ENCODE measurements around the gene ENOX1.

Gene ENOX1

DNA sequence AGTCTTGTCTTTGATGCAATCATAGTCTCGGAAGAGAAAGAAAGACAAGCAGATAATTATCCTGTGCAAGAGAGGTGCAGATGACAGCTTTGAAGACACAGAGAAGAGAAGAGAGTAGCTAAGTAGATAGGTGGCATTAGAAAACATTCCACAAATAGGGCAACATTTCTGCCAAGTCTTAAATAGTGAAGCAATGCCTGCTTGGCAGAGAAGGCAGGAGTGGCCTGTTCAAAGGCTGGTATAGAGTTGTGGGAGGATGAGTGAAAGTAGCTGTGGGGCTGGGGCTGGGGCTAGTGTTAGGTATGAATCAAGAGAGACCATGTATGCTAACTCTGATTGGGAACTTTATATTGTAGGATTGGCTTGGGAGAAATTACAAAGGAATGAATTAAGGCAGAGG is 457.9 kb downstream of the ENOX1 start:
- no peak for DNase-seq (ENCODE audit: low read depth in 1 of 2, low spot score in 1 of 2)

DNA sequence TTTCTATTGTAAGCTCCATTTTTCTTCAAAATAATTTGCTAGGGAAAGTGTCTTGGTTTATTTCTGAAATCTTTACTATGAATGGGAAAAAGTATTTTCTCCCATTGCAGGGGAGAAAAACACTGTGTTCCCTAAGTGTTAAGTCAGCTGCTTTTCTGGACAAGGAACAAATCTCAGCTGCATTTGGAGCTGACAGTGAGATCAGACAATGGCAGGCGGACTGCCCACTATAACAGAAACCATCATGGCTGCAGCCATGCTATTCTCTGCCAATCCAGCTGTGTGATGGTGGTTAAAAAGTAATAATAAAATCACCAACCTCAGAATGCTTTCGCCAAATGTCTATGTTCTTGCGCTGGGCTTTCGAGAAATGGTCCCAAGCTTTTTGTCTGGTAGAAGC is 460.7 kb downstream of the ENOX1 start:
- no peak for DNase-seq (ENCODE audit: low read depth in 1 of 2, low spot score in 1 of 2)

DNA sequence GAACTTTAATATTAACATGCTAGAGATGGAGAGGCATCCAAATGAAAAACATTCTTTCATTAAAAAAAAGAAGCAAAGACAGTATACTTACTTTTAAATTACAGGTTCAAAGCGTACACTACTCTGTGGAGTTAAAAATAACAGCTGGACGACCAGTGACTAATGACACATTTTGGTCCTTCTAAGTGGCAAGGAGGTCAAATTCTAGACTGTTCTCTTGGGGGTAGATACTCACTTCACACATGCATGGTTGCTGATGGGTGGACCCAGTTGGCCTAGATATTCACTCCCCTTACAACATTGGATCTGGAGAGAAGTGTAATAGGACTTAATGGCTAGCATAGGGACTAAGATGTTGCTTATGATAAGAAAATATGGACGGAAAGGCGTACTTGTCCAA is 461.1 kb downstream of the ENOX1 start:
- DNase-seq (ENCODE audit: low read depth in 1 of 2, low spot score in 1 of 2) = no peak

DNA sequence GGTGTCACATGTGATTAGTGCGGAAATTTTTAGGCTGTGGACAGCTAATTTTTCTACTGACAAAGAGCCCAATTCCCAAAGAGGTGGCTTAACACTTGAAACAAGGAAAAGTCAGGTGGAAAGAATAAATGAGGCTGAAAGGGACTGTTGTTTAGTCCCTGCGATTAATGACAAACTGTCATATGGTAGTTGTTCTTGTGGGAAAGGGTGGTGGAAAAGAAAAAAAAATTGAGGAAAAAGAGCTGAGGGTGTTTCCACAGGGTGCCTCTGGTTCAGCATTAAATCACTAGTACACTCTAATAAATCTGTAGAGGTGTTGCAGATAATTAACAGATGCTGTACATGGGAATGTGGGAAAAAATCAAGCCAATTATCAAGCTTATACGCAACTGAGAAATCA is 462.6 kb downstream of the ENOX1 start:
- DNase-seq (ENCODE audit: low read depth in 1 of 2, low spot score in 1 of 2) = no peak

DNA sequence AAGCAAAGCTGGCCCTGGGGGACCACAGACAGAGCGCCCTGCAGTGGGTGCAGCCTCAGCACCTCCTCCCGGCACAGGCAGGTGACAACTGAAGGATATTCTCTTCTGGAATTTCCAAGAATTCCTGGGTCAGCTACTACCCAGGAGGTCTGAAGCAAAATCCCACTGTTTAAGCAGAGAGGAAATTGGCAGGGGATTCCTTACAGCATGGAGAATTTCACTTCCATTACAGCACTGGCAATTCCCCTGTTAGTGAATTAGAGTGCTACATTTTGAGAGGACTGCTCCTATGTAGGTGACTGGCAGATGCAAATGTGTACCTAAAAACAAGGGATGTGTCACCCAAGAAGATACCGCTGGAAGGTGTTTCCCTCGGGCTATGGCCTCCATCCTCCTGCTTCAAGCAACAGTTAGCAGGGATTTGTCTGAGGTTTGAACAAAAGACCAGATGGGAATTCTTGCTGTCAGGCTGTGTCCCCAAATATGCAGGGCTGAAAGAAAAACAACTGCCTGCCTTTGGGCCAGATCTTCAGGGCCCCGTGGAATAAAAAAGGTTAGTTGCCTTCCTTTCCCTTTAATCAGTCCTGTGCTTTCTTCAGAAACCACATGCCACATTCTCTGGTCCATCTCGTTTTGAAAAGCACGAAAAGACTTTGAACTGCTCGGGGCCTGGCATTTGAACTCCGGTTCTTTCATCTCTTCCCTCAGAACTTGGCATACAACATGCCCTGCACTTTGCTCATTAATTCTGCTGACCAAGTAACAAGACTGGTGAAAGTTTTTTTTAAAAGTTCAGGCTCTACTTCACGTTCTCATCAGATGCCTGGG is 466.9 kb downstream of the ENOX1 start:
- DNase-seq (ENCODE audit: low read depth in 1 of 2, low spot score in 1 of 2) = no peak

DNA sequence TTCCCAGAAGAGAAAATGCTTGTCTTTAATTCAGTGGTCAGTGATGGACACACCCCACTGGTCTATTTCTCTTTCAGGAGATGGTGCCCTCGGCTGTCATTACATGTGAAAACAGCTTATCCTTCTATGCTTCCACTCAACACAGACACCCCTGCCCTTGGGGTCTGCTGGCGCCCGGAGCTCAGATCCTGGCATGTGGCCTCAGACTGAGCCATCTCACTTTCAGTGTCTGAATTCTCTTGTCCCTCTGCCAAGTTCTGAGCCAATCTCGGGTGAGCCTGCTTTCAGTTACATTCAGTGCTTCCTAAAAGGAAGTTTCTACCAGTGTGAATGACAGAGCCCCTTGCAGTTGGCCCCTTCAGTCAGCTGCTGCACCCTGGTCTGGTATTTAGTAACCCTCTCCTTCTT is 469.8 kb downstream of the ENOX1 start:
- DNase-seq (ENCODE audit: low read depth in 1 of 2, low spot score in 1 of 2) = no peak

DNA sequence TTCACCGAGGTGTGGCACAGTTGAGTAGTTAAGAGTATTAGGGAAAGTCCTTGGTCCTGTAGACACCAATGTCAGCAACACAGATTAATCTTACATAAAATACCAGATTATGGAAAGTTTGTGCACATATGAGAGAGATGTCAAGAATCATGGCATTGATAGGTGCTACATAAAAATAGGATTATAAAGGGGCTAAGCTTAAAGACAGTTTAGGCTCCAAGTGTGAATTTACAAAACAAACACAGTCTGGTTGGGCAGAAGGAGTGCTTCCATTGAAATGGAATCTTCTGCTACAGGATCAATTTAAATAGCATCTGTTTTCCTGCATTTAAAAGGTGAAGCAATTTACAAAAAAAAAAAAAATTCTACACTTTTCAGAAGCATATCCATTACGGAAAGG is 470.5 kb downstream of the ENOX1 start:
- no peak for DNase-seq (ENCODE audit: low read depth in 1 of 2, low spot score in 1 of 2)

DNA sequence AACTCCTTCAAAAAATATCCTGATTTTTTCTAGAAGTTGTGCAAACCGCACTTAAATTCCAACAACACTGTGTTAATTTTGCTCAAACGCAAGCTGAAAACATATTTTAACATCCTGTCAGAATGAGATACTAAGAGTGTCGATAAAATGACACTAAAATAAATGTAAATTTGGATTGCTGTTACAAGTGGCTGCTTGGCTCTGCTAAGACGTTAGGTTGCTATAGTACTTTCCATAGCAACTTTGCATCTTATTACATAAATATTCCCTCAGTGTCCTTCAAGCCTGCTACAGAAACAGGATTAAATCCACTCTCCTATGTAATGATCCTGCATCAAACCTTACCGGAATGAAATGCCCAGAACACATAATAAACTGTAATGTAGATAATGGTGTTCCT is 471.2 kb downstream of the ENOX1 start:
- no peak for DNase-seq (ENCODE audit: low read depth in 1 of 2, low spot score in 1 of 2)

DNA sequence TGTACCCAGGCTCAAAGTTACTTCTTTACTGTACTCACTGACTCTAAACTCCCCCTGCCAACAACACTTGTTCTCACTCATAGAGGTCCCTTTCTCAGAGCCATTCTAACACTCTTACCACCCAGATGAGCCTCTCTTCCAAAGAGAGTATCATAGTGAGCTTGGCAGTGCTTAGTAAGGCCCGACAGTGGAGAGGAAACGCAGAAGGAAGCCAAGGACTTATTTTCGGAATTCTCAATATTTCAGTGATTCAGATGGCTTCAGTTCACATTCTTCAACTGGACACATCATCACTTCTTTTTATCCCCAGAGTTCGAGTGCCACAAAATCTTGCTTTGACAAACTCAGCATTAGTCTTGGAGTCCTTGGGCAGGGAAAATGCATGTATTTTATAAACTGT is 477.5 kb downstream of the ENOX1 start:
- no peak for DNase-seq (ENCODE audit: low read depth in 1 of 2, low spot score in 1 of 2)

DNA sequence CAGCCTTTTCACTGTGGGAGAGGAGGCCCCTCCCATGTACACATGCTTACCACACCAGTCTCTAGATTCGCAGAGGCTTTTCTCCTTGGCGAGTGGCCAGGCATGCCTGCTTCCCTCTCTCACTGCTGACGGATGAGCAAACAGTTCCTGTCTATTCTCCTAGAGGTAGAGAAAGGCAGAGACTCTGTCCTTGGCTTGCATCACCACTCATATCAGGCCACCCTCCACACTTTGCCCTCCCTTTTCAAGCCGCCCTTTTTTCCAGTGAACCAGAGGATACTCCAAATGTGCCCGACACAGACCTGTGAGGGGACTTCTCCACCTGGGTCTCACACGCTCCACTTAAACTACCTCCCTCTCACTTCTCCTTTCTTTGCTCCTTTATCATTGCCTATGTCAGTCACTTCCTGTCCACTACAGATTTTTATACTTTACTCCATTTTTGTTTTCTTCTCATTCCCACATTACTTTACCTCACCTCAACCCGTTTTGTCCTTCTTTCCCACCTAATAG is 478.8 kb downstream of the ENOX1 start:
- DNase-seq (ENCODE audit: low read depth in 1 of 2, low spot score in 1 of 2) = no peak

DNA sequence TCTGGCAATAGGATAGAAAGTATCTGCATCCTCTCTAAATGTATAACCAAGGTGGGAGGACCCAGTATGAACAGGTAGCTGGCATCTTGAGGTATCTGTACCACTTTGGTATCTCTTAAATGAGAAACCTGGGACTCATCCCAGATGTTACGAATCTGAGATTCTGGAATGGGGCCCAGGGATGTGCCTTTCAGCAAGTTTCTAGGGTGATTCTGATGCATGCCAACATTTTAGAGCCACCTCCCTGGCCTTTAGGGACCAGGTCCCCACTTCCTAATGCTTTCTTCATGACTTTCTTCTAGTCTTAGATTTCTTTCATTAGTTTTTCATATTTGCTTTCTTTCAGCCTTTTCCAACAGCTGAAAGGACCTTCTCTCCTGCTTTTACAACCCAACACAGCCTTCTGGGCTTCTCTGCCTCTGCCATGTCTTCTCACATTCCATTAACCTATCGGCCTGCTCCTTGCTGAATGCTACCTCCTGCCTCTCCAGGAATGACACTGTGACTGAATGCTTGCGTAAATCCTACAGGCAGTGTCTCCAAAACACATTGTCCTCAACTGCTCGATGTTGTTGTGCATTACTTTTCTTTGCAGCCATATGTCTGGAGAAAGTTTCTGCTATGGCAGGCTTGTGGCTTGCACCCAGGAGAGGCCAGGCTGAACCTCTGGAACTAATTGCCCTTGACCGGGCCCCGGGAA is 479.4 kb downstream of the ENOX1 start:
- DNase-seq (ENCODE audit: low read depth in 1 of 2, low spot score in 1 of 2) = no peak

DNA sequence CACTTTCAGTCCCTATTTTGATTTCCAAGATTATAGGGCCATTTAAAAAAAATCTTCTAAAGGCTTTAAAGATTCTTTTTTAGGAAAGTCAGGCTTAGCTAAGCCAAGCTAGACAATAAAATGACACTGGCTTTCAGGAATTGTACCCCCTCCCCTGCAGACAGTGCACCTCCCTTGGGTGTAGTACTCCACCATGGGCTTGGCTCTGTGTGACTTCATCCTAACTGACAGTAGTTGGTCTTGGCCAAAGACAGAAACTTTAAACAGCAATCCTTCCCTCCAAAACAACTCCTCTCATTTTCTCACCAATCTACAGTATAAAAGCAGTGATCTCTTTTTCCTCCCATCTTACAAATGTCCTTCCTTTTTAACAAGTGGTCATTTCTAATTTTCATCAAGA is 480.4 kb downstream of the ENOX1 start:
- DNase-seq (ENCODE audit: low read depth in 1 of 2, low spot score in 1 of 2) = no peak

DNA sequence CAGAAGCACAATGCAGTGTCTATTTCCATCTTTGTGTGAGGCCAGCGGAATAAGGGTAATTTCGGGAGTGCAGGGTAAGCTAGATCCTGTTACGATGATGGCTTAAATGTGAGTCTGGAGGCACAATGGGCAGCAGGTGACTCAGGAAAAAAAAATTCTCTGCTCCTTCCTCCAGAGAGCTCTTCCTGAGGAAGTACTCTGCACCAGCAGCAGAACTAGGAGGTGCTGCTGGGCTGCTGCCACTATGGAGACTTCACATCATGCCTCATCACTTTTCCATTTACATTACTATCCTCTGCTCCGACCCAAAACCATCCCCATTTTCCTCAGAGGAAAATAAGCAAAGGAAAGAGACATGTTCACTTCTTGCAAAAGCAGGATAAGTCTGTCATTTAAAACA is 481.4 kb downstream of the ENOX1 start:
- DNase-seq (ENCODE audit: low read depth in 1 of 2, low spot score in 1 of 2) = no peak

DNA sequence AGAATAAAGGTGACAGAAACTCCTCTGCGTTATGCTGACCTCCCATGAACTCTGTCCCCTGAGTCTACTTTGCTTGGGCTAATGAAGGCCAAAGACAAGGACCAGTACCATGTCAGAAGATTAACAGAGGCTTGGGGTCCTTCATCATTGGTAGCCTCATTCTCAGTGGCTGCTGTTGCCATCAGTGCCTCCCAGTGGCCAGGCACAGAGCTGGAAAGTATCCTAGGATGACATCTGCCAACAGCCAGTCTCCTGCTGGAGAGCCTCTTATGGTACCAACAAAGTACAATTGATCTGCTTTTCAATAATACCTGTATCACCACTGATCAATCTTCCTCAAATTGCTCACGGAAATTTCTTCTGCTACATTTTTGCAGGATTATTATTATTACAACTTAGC is 481.8 kb downstream of the ENOX1 start:
- DNase-seq (ENCODE audit: low read depth in 1 of 2, low spot score in 1 of 2) = no peak

DNA sequence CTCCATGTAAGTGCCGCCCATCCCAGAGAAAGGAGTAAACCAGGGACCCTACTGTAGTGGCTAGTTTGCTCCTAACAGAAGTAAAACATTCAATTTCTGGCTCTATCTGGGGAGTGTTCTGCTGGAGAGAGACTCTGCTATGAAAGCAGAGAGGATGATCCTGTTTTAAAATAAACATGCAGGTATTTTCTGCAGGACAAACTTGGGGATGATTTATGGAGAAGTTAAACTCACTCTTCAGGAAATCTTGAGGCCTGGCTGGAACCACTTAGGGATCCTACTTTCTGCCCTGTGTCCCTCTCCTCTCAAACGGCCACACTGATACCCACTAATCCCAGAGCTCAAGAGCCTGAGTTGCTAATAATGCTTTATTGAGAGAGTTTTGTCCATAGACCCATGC is 482.3 kb downstream of the ENOX1 start:
- DNase-seq (ENCODE audit: low read depth in 1 of 2, low spot score in 1 of 2) = no peak

DNA sequence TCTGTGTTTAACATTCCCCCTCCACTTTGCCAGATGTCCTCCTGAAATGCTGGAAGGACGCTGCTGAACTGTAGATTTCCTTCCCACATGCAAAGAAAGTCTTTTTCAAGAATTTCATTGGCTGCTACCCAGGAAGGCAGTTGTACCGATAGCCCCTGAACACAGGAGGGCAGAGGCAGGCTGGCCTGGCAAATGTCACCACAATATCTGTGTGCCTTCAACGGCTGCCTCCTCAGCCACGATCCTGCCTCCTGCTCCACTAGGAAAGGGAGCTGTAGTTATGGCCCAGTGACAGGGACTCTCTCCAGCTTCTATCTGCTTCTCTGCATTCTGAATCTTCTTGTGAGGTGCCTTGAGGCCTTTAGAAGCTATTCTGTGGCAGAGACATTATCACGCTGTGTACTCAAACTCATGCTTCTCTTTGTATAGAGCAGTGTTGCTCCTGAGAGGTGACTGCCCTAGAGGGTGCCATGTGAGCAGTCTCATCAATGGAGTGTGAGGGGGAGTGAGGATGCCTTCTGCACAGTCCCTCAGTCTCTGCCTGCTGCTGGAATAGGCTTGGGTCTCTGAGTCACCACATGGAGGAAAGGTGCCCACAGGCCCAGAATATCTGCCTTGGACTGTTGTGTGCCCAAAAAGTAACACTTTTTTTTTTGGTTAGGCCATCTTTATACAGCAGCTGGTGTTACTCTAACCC is 483.6 kb downstream of the ENOX1 start:
- no peak for DNase-seq (ENCODE audit: low read depth in 1 of 2, low spot score in 1 of 2)

DNA sequence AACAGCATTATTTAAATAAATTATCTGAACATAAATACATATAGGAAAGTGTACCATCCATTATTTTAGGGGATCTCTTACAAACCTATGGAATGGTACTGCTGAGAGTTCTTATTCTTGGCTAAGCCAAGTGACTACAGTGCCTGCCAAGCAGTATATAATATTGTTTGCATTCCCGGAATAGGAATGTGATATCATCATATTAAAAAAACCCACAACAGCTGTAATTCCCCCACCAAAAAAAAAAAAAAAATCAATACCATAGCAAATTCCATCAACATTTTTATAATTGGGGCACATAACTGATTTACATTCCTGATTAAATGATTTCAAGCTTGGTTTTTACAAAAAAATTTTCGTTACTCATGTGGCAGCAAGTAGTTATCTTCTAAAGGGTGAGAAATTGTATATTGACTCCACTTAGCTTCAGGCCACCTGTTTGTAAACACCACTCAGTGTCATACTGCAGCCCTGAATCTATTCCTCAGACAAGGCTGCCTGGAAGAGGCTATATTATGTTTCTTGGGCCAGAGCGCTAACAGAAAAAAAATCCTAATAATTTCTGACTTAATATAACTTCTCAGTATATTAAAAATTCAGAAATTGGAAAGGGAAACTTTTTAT is 485.3 kb downstream of the ENOX1 start:
- DNase-seq (ENCODE audit: low read depth in 1 of 2, low spot score in 1 of 2) = no peak

DNA sequence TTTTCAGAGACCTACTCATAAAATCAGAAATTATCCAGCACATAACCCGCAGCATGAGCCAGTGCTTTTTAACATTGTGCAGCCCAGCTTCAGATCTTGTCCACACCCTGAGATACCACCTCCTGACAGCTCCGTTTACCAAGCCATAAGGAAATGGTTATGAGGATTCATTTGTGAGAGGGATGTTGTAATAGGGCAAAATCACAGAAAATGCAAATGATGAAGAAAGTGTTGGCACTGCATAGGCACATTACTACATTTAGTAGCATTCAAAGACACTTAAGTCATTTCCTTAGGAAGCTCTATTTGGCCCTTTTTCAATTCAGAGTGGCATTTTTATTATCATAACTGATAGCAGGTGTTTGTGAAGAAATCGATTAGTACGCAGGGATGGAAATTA is 485.9 kb downstream of the ENOX1 start:
- no peak for DNase-seq (ENCODE audit: low read depth in 1 of 2, low spot score in 1 of 2)

DNA sequence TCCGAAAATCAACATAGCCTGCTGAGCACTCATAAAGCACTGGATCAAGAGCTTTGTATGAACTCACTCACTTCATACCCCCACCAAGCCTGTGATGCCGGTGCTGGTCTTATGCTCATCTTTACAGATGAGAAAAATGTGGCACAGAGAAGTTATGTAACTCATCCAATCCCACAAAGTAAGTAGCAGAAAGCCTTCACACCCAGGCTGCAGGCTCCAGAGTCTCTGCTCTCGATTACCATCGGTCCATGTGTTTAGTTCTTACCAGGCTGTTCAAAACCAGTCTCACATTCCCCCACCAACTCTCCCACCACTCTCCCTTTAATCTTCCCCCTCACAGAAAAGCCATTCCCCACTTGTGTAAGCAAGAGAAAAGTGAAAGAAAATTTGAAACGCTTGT is 487.4 kb downstream of the ENOX1 start:
- no peak for DNase-seq (ENCODE audit: low read depth in 1 of 2, low spot score in 1 of 2)

DNA sequence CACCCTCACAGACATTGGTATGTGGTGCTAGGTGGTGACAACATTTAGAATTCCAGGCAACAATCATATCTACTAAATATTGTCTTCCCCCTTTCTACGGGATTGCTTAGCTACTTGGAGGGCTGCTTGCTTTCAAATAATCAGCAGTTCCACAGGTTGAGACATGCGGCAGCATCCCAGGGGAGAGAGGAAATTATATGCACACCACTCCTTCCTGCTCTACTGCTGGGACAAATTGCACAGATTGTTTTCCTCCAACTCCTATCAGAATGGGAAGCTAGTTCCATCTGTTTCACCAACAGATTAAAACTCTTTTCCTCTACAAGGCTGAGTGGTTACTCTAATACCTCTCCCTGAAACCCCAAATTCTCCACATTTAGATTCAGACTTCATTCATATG is 488.0 kb downstream of the ENOX1 start:
- no peak for DNase-seq (ENCODE audit: low read depth in 1 of 2, low spot score in 1 of 2)

DNA sequence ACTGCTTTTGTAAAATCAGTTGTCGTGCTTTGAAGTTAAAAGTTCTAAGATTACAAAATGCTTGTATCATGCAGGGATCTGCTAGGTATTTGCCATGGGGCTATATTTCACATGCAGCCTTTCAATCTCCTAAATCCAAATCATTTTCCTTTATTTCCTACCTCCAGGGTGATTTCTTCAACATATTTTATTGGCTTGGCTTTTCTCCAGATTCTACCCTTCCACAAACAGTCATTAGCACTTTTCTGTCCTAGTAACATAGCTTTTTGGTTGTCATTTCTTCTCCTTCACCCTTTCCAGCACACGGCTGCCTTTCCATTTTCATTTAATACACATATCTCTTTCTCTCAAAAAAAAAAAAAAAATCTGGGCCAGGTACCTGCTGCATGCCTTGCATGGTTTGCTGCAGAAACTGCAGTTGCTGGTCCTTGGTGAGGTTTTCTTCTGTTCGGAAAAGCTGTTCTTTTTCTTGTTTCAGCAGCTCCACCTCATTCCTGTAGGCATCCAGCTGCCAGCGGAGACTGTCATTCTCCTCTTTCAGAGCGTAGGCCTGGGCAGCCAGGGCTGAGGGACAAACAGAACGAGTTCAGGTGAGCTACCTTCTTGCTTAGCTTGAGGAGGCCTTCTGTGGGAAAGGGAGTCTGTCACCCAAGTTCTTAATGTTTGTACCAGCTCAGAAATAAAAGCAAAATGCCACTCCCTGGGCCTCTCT is 488.6 kb downstream of the ENOX1 start:
- no peak for DNase-seq (ENCODE audit: low read depth in 1 of 2, low spot score in 1 of 2)

All from stimulated activated CD4-positive, alpha-beta T cell treated with anti-CD3 and anti-CD28 coated beads, Interleukin-15, amount 100 ng/mL, for 1 hour (primary cell).